Calu3 (cell line): ENCODE data around the gene KCNH4. TPM values are rescaled to one million over a fixed set of nuclear protein-coding genes. Genes with fewer than 3 reads are reported as not detected.

ENCODE experiments used
- BruUV-seq: library from RNA; stranded (reverse); fragments of 400-500 nt; replicated peaks from 2 replicates; lab custom pipeline; 2021; lab: Mats Ljungman, UMichigan
- CTCF ChIA-PET: fragments of 300-600 bp; sonication (Branson Sonifier 250); formaldehyde crosslinking; loops from one replicate; lab custom pipeline; 2022; ENCODE audit warnings: antibody characterized with exemption; lab: Charles Lee
- DNase-seq: peaks from one replicate; pipeline ENCODE4 v3.0.0; 2022
- H3K27ac Mint-ChIP-seq: one replicate; pipeline ENCODE4 v1.8.0; 2022; ENCODE audit warnings: mixed read lengths; ENCODE audit not compliant: unreplicated experiment
- H3K27me3 Mint-ChIP-seq: one replicate; pipeline ENCODE4 v1.8.0; 2022; ENCODE audit warnings: mixed read lengths; ENCODE audit not compliant: unreplicated experiment
- H3K36me3 Mint-ChIP-seq: one replicate; pipeline ENCODE4 v1.8.0; 2022; ENCODE audit warnings: mild to moderate bottlenecking, moderate library complexity, mixed read lengths; ENCODE audit not compliant: insufficient read depth, unreplicated experiment
- H3K4me1 Mint-ChIP-seq: one replicate; pipeline ENCODE4 v1.8.0; 2022; ENCODE audit warnings: mild to moderate bottlenecking, low read depth, mixed read lengths; ENCODE audit not compliant: unreplicated experiment
- H3K4me3 Mint-ChIP-seq: one replicate; pipeline ENCODE4 v1.8.0; 2022; ENCODE audit warnings: mild to moderate bottlenecking, low read depth, moderate library complexity, mixed read lengths; ENCODE audit not compliant: unreplicated experiment
- H3K9me3 Mint-ChIP-seq: one replicate; pipeline ENCODE4 v1.8.0; 2022; ENCODE audit warnings: low read depth, mixed read lengths; ENCODE audit not compliant: unreplicated experiment
- CTCF ChIP-seq: fragments of 200-600 bp; IDR thresholded peaks from one replicate; pipeline ENCODE4 v1.8.0; 2022; ENCODE audit warnings: antibody characterized with exemption; ENCODE audit not compliant: unreplicated experiment
- intact Hi-C: fragments of 100-400 bp; cut with micrococcal nuclease; formaldehyde crosslinking; loops from one replicate; pipeline ENCODE4 v1.10.0; 2022; ENCODE audit not compliant: unreplicated experiment
- total RNA-seq: library from RNA; stranded (reverse); gene quantifications from 2 replicates; pipeline ENCODE4 v1.2.3, GENCODE V29; 2022

Gene KCNH4
- total RNA-seq, 1 experiment from 2014 or later: not detected

- no peak for TF ChIP-seq CTCF
- BruUV-seq: no TSS peak
- CTCF ChIA-PET: interaction anchor here (0.6 to 1.2 kb wide), 2 partner anchors 30 to 1427 kb away, joined by 3 read pairs; no protein-coding TSS in a partner anchor
- Mint-ChIP-seq H3K4me3 (no peak overlapping the region), H3K27ac (no peak overlapping the region), H3K9me3 (no peaks in the 10 kb centered on the region), H3K36me3 (peaks cover 50% of the 10 kb centered on the region), H3K4me1 (peaks cover 7% of the 10 kb centered on the region), H3K27me3 (no peaks in the 10 kb centered on the region)
- DNase-seq: no peak
- intact Hi-C loops: loop anchor here (10.0 kb wide), 1 partner anchor 294 kb away; no protein-coding TSS in a partner anchor
Observed at GRCh38 chr17:42110301-42111264, 70.4 kb downstream of the KCNH4 start.

GRCh38 chr17:42109086-42109485, 71.9 kb downstream of the KCNH4 start:
- H3K9me3 Mint-ChIP-seq: no peaks in the 10 kb centered on the region
- CTCF ChIA-PET: interaction anchor here (0.5 kb wide), 1 partner anchor 26 kb away, joined by 3 read pairs; no protein-coding TSS in a partner anchor
- no peak overlapping the region for H3K27ac Mint-ChIP-seq
- BruUV-seq: no TSS peak
- no peak overlapping the region for H3K4me3 Mint-ChIP-seq
- H3K27me3 Mint-ChIP-seq: no peaks in the 10 kb centered on the region
- peaks cover 36% of the 10 kb centered on the region for H3K36me3 Mint-ChIP-seq
- TF ChIP-seq CTCF: no peak
- intact Hi-C loops: no loop called here
- DNase-seq: no peak
- peaks cover 7% of the 10 kb centered on the region for H3K4me1 Mint-ChIP-seq

- Mint-ChIP-seq H3K4me3 (no peak overlapping the region), H3K27me3 (no peaks in the 10 kb centered on the region), H3K27ac (no peak overlapping the region), H3K4me1 (peaks cover 7% of the 10 kb centered on the region), H3K9me3 (no peaks in the 10 kb centered on the region), H3K36me3 (peaks cover 26% of the 10 kb centered on the region)
- DNase-seq: peak; percentile 41
- CTCF ChIA-PET: interaction anchor here (0.6 kb wide), 1 partner anchor 242 kb away, joined by 3 read pairs; the partner anchor contains the start of gene KLHL11
- no peak for TF ChIP-seq CTCF
- no TSS peak for BruUV-seq
- intact Hi-C loops: no loop called here
Observed at GRCh38 chr17:42107597-42108576, 73.1 kb downstream of the KCNH4 start.

- DNase-seq: no peak
- Mint-ChIP-seq H3K4me1 (peaks cover 5% of the 10 kb centered on the region), H3K27ac (no peak overlapping the region), H3K9me3 (no peaks in the 10 kb centered on the region), H3K27me3 (no peaks in the 10 kb centered on the region), H3K36me3 (peaks cover 18% of the 10 kb centered on the region), H3K4me3 (no peak overlapping the region)
- no peak for TF ChIP-seq CTCF
- intact Hi-C loops: no loop called here
- BruUV-seq: no TSS peak
- CTCF ChIA-PET: interaction anchor here (0.6 kb wide), 1 partner anchor 152 kb away, joined by 5 read pairs; no protein-coding TSS in a partner anchor
Observed at GRCh38 chr17:42107124-42107523, 73.8 kb downstream of the KCNH4 start.
